SK-N-SH (cell line): ENCODE results near the gene BRD3.

Source experiments
- CTCF ChIP-seq: fragments of 200-600 bp; sonication (generic); IDR thresholded peaks from 2 replicates; pipeline ENCODE4 v1.6.1; 2017; ENCODE audit warnings: antibody characterized with exemption, mild to moderate bottlenecking, moderate library complexity
- ELF1 ChIP-seq: IDR thresholded peaks from 2 replicates; pipeline ENCODE4 v1.4.0; 2012
- EP300 ChIP-seq, 2 experiments: IDR thresholded peaks; 2 replicates each; pipeline versions ENCODE4 v1.4.0 to v1.6.1; 2012; ENCODE audit warnings: borderline replicate concordance in 1 of 2, low read depth in 1 of 2, low read length in 1 of 2
- GABPA ChIP-seq: IDR thresholded peaks from 2 replicates; pipeline ENCODE4 v1.4.0; 2012; ENCODE audit warnings: low read depth, mild to moderate bottlenecking
- NRF1 ChIP-seq: IDR thresholded peaks from 2 replicates; pipeline ENCODE4 v1.6.1; 2012; ENCODE audit warnings: low read depth, mild to moderate bottlenecking, low read length
- REST ChIP-seq: IDR thresholded peaks from 2 replicates; pipeline ENCODE4 v1.6.1; 2012; ENCODE audit warnings: mild to moderate bottlenecking, low read depth, low read length, moderate library complexity

DNA sequence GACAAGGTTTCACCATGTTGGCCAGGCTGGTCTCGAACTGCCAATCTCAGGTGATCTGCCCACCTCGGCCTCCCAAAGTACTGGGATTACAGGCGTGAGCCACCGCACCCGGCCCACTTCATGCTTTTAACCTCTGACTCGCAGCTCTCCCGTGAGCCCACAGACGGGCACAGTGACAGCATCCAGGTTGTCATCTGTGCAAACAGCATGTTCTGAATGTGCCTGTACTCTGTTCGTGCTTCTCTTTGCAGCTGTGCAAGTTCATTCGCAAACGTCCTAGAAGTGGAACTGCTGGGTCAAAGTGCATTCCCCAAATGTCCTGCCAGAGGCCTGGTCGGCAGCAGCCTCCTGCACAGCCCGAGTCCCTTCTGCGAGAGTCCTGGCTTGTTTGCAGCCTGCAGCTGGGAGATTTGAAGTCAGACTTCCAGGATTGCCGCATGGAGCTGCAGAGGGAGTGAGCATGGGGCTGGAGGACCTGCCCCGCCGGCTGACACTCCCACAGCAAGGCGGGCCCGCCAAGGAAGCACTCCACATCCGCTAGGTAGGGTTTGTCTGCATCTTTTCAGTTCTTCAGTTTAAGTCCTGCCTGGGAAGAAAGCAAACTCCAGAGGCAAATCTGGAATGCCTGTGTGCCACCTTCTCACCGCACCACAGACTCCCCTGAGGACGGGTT lies 39.1 kb downstream of the BRD3 start:
- no peak for TF ChIP-seq CTCF
- TF ChIP-seq EP300 (IDR thresholded peaks at IDR 0.05; ENCODE audit: borderline replicate concordance in 1 of 2, low read depth in 1 of 2, low read length in 1 of 2), result no peak
- TF ChIP-seq ELF1, result no peak
- no peak for TF ChIP-seq NRF1
- no peak for TF ChIP-seq GABPA
- no peak for TF ChIP-seq REST
